Uterus (tissue), 4 donors: Measurements from ENCODE around the gene AKAP1. TPM values are rescaled to one million over a fixed set of nuclear protein-coding genes. Genes with fewer than 3 reads are reported as not detected.

Experiments used
- DNase-seq, 2 donors: peaks; one replicate each; pipeline ENCODE4 v3.0.0-alpha.2; 2019 to 2020
- H3K27ac ChIP-seq, 2 donors: fragments of 200-600 bp; sonication (generic); 1 replicate in 1 of 2; 2 replicates in 1 of 2; pipeline ENCODE4 v1.5.1; 2016 to 2018
- H3K27me3 ChIP-seq, 2 donors: fragments of 200-600 bp; sonication (generic); one replicate each; pipeline ENCODE4 v1.5.1; 2018 to 2019; ENCODE audit warnings: control low read depth in 1 of 2
- H3K36me3 ChIP-seq, 2 donors: fragments of 200-600 bp; sonication (generic); one replicate each; pipeline ENCODE4 v1.5.1; 2019; ENCODE audit warnings: control low read depth in 1 of 2
- H3K4me1 ChIP-seq, 2 donors: fragments of 200-600 bp; sonication (generic); one replicate each; pipeline ENCODE4 v1.5.1; 2018 to 2019; ENCODE audit warnings: control low read depth in 1 of 2
- H3K4me3 ChIP-seq, 2 donors: fragments of 200-600 bp; sonication (generic); 1 replicate in 1 of 2; 2 replicates in 1 of 2; pipeline ENCODE4 v1.5.1; 2018 to 2019; ENCODE audit warnings: mild to moderate bottlenecking in 1 of 2
- H3K9me3 ChIP-seq, 2 donors: fragments of 200-600 bp; sonication (generic); one replicate each; pipeline ENCODE4 v1.5.1; 2019; ENCODE audit warnings: control low read depth in 1 of 2
- CTCF ChIP-seq, 4 experiments: fragments of 200-600 bp in 2 of 4; fragments of 450-650 bp in 2 of 4; sonication (generic) in 2 of 4; IDR thresholded peaks; one replicate each; pipeline ENCODE4 v1.5.1; 2016 to 2019; ENCODE audit warnings: antibody characterized with exemption in 4 of 4, mild to moderate bottlenecking in 2 of 4, moderate library complexity in 1 of 4
- POLR2A ChIP-seq, 2 donors: fragments of 450-650 bp; IDR thresholded peaks; one replicate each; pipeline ENCODE4 v1.6.1; 2016; ENCODE audit warnings: antibody characterized with exemption in 2 of 2, mild to moderate bottlenecking in 1 of 2, moderate library complexity in 1 of 2
- intact Hi-C: fragments of 100-400 bp; cut with DNase I; formaldehyde crosslinking; loops from one replicate; pipeline ENCODE4 v1.15.1; 2023; ENCODE audit warnings: low total_unique reads
- total RNA-seq, 4 donors: library from RNA; depleted of rRNA in 3 of 4; stranded (reverse); fragments of >200 nt in 3 of 4; gene quantifications; one replicate each; pipeline versions ENCODE4 v1.1.0 to v1.2.4, GENCODE V29; 2014 to 2023
- donor health status: DM: yes; HTN: yes; CAD: no.

AKAP1 gene
- total RNA-seq, 4 donors from 2014 or later: 7.1 to 264 (median 37.4) TPM

GRCh38 chr17:57121308-57122042 lies 36.4 kb downstream of the AKAP1 start:
- H3K4me1 ChIP-seq: no peaks in the 10 kb centered on the region
- DNase-seq: no peak
- H3K27ac ChIP-seq: no peak overlapping the region
- intact Hi-C loops: no loop called here
- no peaks in the 10 kb centered on the region for H3K27me3 ChIP-seq
- H3K9me3 ChIP-seq: no peaks in the 10 kb centered on the region
- H3K36me3 ChIP-seq: no peaks in the 10 kb centered on the region
- no peak overlapping the region for H3K4me3 ChIP-seq
- TF ChIP-seq POLR2A (IDR thresholded peaks at IDR 0.05) (no peak), CTCF (IDR thresholded peaks at IDR 0.05) (peak in 3 of 4 experiments; percentile 13 to 39 (median 29))

GRCh38 chr17:57124053-57124452 lies 39.0 kb downstream of the AKAP1 start:
- no peaks in the 10 kb centered on the region for H3K4me1 ChIP-seq
- no peaks in the 10 kb centered on the region for H3K27me3 ChIP-seq
- no peaks in the 10 kb centered on the region for H3K9me3 ChIP-seq
- TF ChIP-seq POLR2A (IDR thresholded peaks at IDR 0.05) (no peak), CTCF (IDR thresholded peaks at IDR 0.05) (no peak)
- H3K36me3 ChIP-seq: no peaks in the 10 kb centered on the region
- no peak overlapping the region for H3K4me3 ChIP-seq
- H3K27ac ChIP-seq: no peak overlapping the region
- no peak for DNase-seq
- intact Hi-C loops: no loop called here

GRCh38 chr17:57125406-57125805 lies 40.4 kb downstream of the AKAP1 start:
- TF ChIP-seq POLR2A (IDR thresholded peaks at IDR 0.05) (no peak), CTCF (IDR thresholded peaks at IDR 0.05) (no peak)
- intact Hi-C loops: no loop called here
- H3K4me3 ChIP-seq: no peak overlapping the region
- no peaks in the 10 kb centered on the region for H3K36me3 ChIP-seq
- H3K27ac ChIP-seq: no peak overlapping the region
- H3K4me1 ChIP-seq: no peaks in the 10 kb centered on the region
- no peaks in the 10 kb centered on the region for H3K27me3 ChIP-seq
- no peak for DNase-seq
- H3K9me3 ChIP-seq: no peaks in the 10 kb centered on the region

DNA sequence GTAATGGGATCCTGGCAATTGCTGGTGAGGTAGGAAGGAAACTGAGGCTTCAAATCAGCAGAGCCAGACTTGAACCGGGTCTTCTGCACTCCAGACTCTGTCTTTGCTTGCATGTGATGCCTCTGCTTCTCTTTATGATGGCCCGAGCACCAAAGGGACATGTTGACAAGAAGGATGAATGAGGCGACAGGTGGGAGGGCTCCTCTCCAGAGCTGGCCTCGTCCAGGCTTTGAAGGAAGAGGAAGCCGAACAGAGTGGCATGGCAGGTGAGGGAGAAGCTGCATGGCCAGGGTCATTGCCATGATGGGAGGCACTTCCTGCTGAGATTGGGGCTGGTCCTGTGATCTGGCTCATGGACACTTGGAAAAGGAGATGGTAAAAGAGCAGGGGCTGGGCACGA lies 40.8 kb downstream of the AKAP1 start:
- Histone ChIP-seq H3K9me3 (no peaks in the 10 kb centered on the region), H3K27me3 (no peaks in the 10 kb centered on the region), H3K4me1 (no peaks in the 10 kb centered on the region), H3K27ac (no peak overlapping the region), H3K4me3 (no peak overlapping the region), H3K36me3 (no peaks in the 10 kb centered on the region)
- TF ChIP-seq CTCF (IDR thresholded peaks at IDR 0.05): no peak
- TF ChIP-seq POLR2A (IDR thresholded peaks at IDR 0.05): no peak
- intact Hi-C loops: no loop called here
- no peak for DNase-seq

GRCh38 chr17:57130708-57131461 lies 45.8 kb downstream of the AKAP1 start:
- Histone ChIP-seq H3K4me3 (no peak overlapping the region), H3K36me3 (no peaks in the 10 kb centered on the region), H3K27ac (no peak overlapping the region), H3K9me3 (no peaks in the 10 kb centered on the region), H3K4me1 (no peaks in the 10 kb centered on the region), H3K27me3 (no peaks in the 10 kb centered on the region)
- peak; percentile 65 to 94 (median 78) for TF ChIP-seq CTCF (IDR thresholded peaks at IDR 0.05)
- TF ChIP-seq POLR2A (IDR thresholded peaks at IDR 0.05): no peak
- intact Hi-C loops: loop anchor here (5.0 kb wide), 1 partner anchor 616 kb away; the partner anchor contains the start of gene CCDC182
- peak; percentile 80 to 83 for DNase-seq
